Right atrium auricular region (tissue), 2 donors: ENCODE data around the gene C5orf58. TPM values are rescaled to one million over a fixed set of nuclear protein-coding genes. Genes with fewer than 3 reads are reported as not detected.
A peak's percentile ranks its signal among the peaks of the same experiment; 100 is the strongest.

Experiments used
- DNase-seq: peaks from one replicate; pipeline ENCODE4 v3.0.0-alpha.2; 2019; ENCODE audit warnings: low spot score
- H3K27ac ChIP-seq, 2 donors: fragments of 200-600 bp; sonication (generic); 1 replicate in 1 of 2; 2 replicates in 1 of 2; pipeline ENCODE4 v1.5.1; 2016 to 2019
- H3K27me3 ChIP-seq, 2 donors: fragments of 200-600 bp; sonication (generic); one replicate each; pipeline versions ENCODE4 v1.5.1 to v1.6.0; 2017 to 2019
- H3K36me3 ChIP-seq: fragments of 200-600 bp; sonication (generic); one replicate; pipeline ENCODE4 v1.5.1; 2016
- H3K4me1 ChIP-seq, 2 donors: fragments of 200-600 bp; sonication (generic); one replicate each; pipeline versions ENCODE4 v1.5.1 to v1.6.0; 2017 to 2019
- H3K4me3 ChIP-seq, 2 donors: fragments of 200-600 bp; sonication (generic); 1 replicate in 1 of 2; 2 replicates in 1 of 2; pipeline ENCODE4 v1.5.1; 2017 to 2019; ENCODE audit warnings: mild to moderate bottlenecking in 1 of 2, moderate library complexity in 1 of 2
- H3K9me3 ChIP-seq, 2 donors: fragments of 200-600 bp; sonication (generic); one replicate each; pipeline ENCODE4 v1.5.1; 2019
- CTCF ChIP-seq, 2 donors: fragments of 200-600 bp; sonication (generic); IDR thresholded peaks; one replicate each; pipeline ENCODE4 v1.5.1; 2019; ENCODE audit warnings: antibody characterized with exemption in 2 of 2
- total RNA-seq, 2 donors: library from RNA; depleted of rRNA; stranded (reverse); fragments of >200 nt; gene quantifications; one replicate each; pipeline ENCODE4 v1.1.0, GENCODE V29; 2016

C5orf58 gene
- total RNA-seq, 2 donors from 2014 or later: not detected

GRCh38 chr5:170223906-170224305 lies 8.9 kb upstream of the C5orf58 start:
- H3K27ac ChIP-seq: peak overlapping the region in 1 of 2 donors; percentile 45
- H3K4me1 ChIP-seq: peaks cover 0 to 4% of the 10 kb centered on the region in 2 donors
- no peaks in the 10 kb centered on the region for H3K27me3 ChIP-seq
- H3K9me3 ChIP-seq: no peaks in the 10 kb centered on the region
- TF ChIP-seq CTCF (IDR thresholded peaks at IDR 0.05): no peak
- no peaks in the 10 kb centered on the region for H3K36me3 ChIP-seq
- DNase-seq: no peak
- no peak overlapping the region for H3K4me3 ChIP-seq

GRCh38 chr5:170225326-170226128 lies 7.3 kb upstream of the C5orf58 start:
- Histone ChIP-seq H3K36me3 (no peaks in the 10 kb centered on the region), H3K9me3 (no peaks in the 10 kb centered on the region), H3K27ac (no peak overlapping the region), H3K27me3 (no peaks in the 10 kb centered on the region), H3K4me1 (peaks cover 0 to 4% of the 10 kb centered on the region in 2 donors), H3K4me3 (no peak overlapping the region)
- peak; percentile 58 to 84 for TF ChIP-seq CTCF (IDR thresholded peaks at IDR 0.05)
- peak; percentile 85 for DNase-seq

- peaks cover 0 to 4% of the 10 kb centered on the region in 2 donors for H3K4me1 ChIP-seq
- peak in 1 of 2 donors; percentile 3 for TF ChIP-seq CTCF (IDR thresholded peaks at IDR 0.05)
- no peak overlapping the region for H3K4me3 ChIP-seq
- no peak for DNase-seq
- no peaks in the 10 kb centered on the region for H3K9me3 ChIP-seq
- no peak overlapping the region for H3K27ac ChIP-seq
- H3K36me3 ChIP-seq: no peaks in the 10 kb centered on the region
- H3K27me3 ChIP-seq: no peaks in the 10 kb centered on the region
These were observed 6.6 kb upstream of the C5orf58 start for GRCh38 chr5:170226129-170226615.

GRCh38 chr5:170226661-170227060 lies 6.1 kb upstream of the C5orf58 start:
- H3K27ac ChIP-seq: no peak overlapping the region
- no peak for TF ChIP-seq CTCF (IDR thresholded peaks at IDR 0.05)

GRCh38 chr5:170228762-170229435 lies 3.9 kb upstream of the C5orf58 start:
- Histone ChIP-seq H3K27ac (no peak overlapping the region), H3K4me3 (no peak overlapping the region), H3K36me3 (no peaks in the 10 kb centered on the region), H3K27me3 (no peaks in the 10 kb centered on the region), H3K9me3 (no peaks in the 10 kb centered on the region), H3K4me1 (peaks cover 0 to 4% of the 10 kb centered on the region in 2 donors)
- no peak for TF ChIP-seq CTCF (IDR thresholded peaks at IDR 0.05)
- no peak for DNase-seq

More at GRCh38 chr5:170226661-170227060, 6.1 kb upstream of the C5orf58 start:
- H3K27me3 ChIP-seq: no peaks in the 10 kb centered on the region
- no peaks in the 10 kb centered on the region for H3K36me3 ChIP-seq
- H3K4me3 ChIP-seq: no peak overlapping the region
- no peaks in the 10 kb centered on the region for H3K9me3 ChIP-seq
- peaks cover 0 to 4% of the 10 kb centered on the region in 2 donors for H3K4me1 ChIP-seq
- no peak for DNase-seq
